ENCODE results near the gene PDIA2. TPM values are rescaled to one million over a fixed set of nuclear protein-coding genes. Genes with fewer than 3 reads are reported as not detected.

PDIA2 gene
- total RNA-seq, 1 donor from 2014 or later = 2.7 TPM

DNA sequence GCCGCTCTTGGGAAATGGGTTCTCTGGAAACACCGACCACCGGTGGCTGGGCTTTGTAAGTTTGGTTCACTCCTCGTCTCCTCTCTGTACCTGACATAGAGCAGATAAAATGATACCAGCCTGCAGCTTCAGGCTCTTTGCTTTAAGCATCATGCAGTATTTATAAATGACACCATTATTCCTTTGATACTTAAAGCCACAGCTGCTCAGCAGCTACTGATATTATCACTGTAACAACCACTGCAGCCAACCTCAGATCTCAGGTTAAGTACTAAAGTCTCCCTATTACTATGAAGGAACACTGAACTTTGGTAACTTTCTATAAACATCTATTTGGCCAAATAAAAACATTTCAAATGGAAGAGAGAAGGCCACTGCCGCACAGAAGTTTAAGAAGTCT is 34.6 kb downstream of the PDIA2 start:
- TF ChIP-seq, protein P1, sequence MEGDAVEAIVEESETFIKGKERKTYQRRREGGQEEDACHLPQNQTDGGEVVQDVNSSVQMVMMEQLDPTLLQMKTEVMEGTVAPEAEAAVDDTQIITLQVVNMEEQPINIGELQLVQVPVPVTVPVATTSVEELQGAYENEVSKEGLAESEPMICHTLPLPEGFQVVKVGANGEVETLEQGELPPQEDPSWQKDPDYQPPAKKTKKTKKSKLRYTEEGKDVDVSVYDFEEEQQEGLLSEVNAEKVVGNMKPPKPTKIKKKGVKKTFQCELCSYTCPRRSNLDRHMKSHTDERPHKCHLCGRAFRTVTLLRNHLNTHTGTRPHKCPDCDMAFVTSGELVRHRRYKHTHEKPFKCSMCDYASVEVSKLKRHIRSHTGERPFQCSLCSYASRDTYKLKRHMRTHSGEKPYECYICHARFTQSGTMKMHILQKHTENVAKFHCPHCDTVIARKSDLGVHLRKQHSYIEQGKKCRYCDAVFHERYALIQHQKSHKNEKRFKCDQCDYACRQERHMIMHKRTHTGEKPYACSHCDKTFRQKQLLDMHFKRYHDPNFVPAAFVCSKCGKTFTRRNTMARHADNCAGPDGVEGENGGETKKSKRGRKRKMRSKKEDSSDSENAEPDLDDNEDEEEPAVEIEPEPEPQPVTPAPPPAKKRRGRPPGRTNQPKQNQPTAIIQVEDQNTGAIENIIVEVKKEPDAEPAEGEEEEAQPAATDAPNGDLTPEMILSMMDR (IDR thresholded peaks at IDR 0.05; ENCODE audit: unreplicated experiment) = no peak
- Mint-ChIP-seq H3K9me3 (no peaks in the 10 kb centered on the region), H3K4me3 (no peak overlapping the region), H3K27ac (no peak overlapping the region), H3K27me3 (ENCODE audit: low read depth) (no peaks in the 10 kb centered on the region), H3K4me1 (no peaks in the 10 kb centered on the region), H3K36me3 (peaks cover 11% of the 10 kb centered on the region)
- no peak for DNase-seq (ENCODE audit: low spot score in 2 of 2, unreplicated experiment in 2 of 2)

DNA sequence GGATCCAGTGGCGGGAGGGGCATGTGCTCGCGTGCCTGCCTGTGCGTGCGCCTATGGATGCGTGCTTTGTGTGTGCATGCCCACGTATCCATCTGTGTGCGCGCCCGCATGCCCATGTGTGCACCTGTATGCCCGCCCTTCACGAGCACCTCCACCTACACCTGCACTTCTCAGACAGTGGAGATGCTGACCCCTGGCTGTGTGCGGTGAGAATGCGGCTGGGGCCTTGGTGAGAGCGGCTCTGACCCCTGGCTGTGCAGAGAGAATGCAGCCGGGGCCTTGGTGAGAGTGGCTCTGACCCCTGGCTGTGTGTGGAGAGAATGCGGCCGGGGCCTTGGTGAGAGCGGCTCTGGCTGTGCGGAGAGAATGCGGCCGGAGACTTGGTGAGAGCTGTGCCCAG is 35.7 kb downstream of the PDIA2 start:
- H3K4me1 Mint-ChIP-seq = no peaks in the 10 kb centered on the region
- no peak overlapping the region for H3K4me3 Mint-ChIP-seq
- no peaks in the 10 kb centered on the region for H3K27me3 Mint-ChIP-seq (ENCODE audit: low read depth)
- peaks cover 11% of the 10 kb centered on the region for H3K36me3 Mint-ChIP-seq
- no peak for DNase-seq (ENCODE audit: low spot score in 2 of 2, unreplicated experiment in 2 of 2)
- TF ChIP-seq, protein P1 (IDR thresholded peaks at IDR 0.05; ENCODE audit: unreplicated experiment) = no peak
- no peak overlapping the region for H3K27ac Mint-ChIP-seq
- no peaks in the 10 kb centered on the region for H3K9me3 Mint-ChIP-seq

DNA sequence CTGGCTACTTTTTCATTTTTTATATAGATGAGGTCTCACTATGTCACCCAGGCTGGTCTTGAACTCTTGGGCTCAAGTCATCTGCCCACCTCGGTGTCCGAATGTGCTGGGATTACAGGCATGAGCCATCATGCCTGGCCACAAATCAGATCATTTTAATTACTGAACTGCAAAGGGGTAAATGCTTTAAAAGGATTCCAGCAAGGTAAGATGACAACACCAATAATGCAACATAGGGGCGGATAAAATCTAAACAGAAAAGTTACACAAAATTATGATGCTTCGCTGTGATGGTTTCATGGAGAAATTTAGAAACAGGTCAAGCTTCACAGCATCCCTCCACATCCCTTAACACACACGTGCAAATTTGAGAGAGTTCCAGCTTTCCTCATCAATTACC is 37.2 kb downstream of the PDIA2 start:
- no peak overlapping the region for H3K27ac Mint-ChIP-seq
- H3K9me3 Mint-ChIP-seq = no peaks in the 10 kb centered on the region
- no peaks in the 10 kb centered on the region for H3K4me1 Mint-ChIP-seq
- H3K4me3 Mint-ChIP-seq = no peak overlapping the region
- TF ChIP-seq, protein P1 (IDR thresholded peaks at IDR 0.05; ENCODE audit: unreplicated experiment) = no peak
- no peaks in the 10 kb centered on the region for H3K27me3 Mint-ChIP-seq (ENCODE audit: low read depth)
- H3K36me3 Mint-ChIP-seq = peaks cover 11% of the 10 kb centered on the region
- DNase-seq (ENCODE audit: low spot score in 2 of 2, unreplicated experiment in 2 of 2) = no peak

DNA sequence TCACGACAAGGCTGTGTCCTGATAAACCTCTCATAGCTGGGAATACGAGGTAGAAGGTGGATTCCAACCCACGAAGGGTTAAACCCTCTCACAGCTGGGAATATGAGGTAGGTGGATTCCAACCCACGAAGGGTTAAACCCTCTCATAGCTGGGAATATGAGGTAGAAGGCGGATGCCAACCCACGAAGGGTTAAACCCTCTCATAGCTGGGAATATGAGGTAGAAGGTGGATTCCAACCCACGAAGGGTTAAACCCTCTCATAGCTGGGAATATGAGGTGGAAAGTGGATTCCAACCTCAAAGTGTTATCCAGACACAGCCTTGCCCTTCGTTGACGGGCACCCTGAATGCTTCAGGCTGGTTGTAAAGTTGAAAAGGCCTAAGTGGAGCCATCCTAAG is 38.6 kb downstream of the PDIA2 start:
- Mint-ChIP-seq H3K27ac (no peak overlapping the region), H3K9me3 (no peaks in the 10 kb centered on the region), H3K4me1 (no peaks in the 10 kb centered on the region), H3K4me3 (no peak overlapping the region), H3K36me3 (peaks cover 11% of the 10 kb centered on the region), H3K27me3 (ENCODE audit: low read depth) (no peaks in the 10 kb centered on the region)
- TF ChIP-seq, protein P1 (IDR thresholded peaks at IDR 0.05; ENCODE audit: unreplicated experiment) = no peak
- no peak for DNase-seq (ENCODE audit: low spot score in 2 of 2, unreplicated experiment in 2 of 2)

DNA sequence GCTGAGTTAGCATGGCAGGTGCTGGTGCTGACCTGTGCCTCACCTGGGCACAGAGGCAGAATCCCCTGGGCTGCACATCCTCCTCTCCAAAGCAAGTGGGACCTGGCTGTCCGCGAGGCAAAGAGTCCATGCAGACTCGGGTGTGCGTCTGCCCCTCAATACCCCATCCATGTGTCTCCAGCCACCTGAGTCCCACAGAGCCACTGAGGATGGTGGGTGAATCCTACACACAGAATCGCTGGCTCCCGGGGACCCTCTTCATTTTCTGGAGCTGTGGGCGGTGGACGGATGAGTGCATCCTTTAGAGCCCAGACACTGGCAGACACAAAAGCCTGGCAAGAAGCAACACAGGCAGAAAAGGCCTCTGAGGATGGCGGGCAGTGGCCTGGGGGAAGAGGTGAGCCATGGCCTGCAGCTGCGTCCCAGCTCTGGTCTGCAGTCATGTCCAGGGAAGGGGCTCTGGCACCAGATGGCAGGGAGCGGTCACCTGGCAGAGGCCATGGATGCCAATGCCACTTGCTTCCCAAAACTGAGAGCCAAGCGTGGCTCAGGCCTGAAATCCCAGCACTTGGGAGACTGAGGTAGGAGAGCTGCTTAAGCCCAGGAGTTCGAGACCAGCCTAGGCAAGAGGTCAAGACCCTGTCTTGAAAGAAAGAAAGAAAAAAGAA is 39.6 kb downstream of the PDIA2 start:
- Mint-ChIP-seq H3K4me1 (no peaks in the 10 kb centered on the region), H3K36me3 (peaks cover 11% of the 10 kb centered on the region), H3K9me3 (no peaks in the 10 kb centered on the region), H3K27me3 (ENCODE audit: low read depth) (no peaks in the 10 kb centered on the region), H3K4me3 (no peak overlapping the region), H3K27ac (no peak overlapping the region)
- no peak for DNase-seq (ENCODE audit: low spot score in 2 of 2, unreplicated experiment in 2 of 2)
- TF ChIP-seq, protein P1 (IDR thresholded peaks at IDR 0.05; ENCODE audit: unreplicated experiment) = no peak

DNA sequence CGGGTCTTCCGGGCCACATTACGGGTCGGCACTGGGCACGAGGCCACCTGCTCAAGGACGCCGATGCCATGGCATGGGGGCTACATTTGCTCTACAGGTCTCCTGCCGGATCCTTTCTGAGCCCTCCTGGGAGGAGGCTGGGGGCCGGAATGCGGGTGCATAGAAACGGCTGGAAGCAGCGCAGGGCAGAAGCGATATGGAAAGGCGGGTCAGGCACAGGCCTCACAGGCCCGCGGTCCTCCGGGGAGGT is 41.2 kb downstream of the PDIA2 start:
- H3K9me3 Mint-ChIP-seq = no peaks in the 10 kb centered on the region
- H3K4me1 Mint-ChIP-seq = no peaks in the 10 kb centered on the region
- DNase-seq (ENCODE audit: low spot score in 2 of 2, unreplicated experiment in 2 of 2) = no peak
- no peak overlapping the region for H3K27ac Mint-ChIP-seq
- H3K36me3 Mint-ChIP-seq = peaks cover 8% of the 10 kb centered on the region
- no peaks in the 10 kb centered on the region for H3K27me3 Mint-ChIP-seq (ENCODE audit: low read depth)
- TF ChIP-seq, protein P1 (IDR thresholded peaks at IDR 0.05; ENCODE audit: unreplicated experiment) = no peak
- no peak overlapping the region for H3K4me3 Mint-ChIP-seq
